Hematopoietic multipotent progenitor cell treated with erythropoietin and hydrocortisone succinate and interleukin-3 and kit ligand, for 8 days (in vitro differentiated cells): ENCODE data around the gene MRPL45.
"Not testable (repeated sequence)": the region's sequence is repeated elsewhere in the genome, so short reads cannot be mapped to it uniquely, and the experiment has no call there.

Source experiments
- DNase-seq: peaks from one replicate; pipeline ENCODE4 v3.0.0-alpha.2; 2015

Gene MRPL45

DNA sequence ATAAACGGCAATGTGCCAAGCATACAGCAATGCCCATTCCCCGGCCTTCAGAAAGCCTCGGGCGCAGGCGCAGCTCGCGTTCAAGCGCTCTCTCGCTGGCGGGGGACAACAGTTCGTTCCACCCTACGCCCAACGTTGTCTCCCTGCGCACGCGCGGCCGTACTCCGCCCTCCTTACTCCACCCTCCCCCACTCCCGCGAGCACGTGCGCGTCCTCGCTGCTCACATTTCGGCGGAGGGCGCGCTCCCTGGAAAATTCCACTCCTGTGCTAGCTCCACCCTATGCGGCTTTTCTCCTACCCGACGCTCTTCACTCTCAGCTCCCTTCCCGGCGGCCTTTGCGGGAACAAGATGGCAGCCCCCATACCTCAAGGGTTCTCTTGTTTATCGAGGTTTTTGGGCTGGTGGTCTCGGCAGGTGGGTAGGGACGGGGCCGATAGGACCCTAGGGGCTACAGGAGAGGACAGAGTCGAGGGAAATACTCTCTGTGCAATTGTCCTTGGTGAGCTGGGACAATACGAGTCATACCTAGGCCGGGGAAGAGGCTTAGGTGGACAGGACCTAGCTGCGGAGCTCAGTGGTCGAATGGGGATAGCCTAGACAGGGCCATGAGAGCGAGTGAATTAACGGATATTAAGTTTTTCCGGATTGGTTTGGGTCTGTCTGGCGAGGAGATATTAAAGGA lies at the start of gene MRPL45:
TSS of gene MRPL45 (plus strand) at position 335 of the 684 bp plus-strand sequence. CDS start at position 351, 16 bp downstream.
- DNase-seq, result peak; percentile 97

DNA sequence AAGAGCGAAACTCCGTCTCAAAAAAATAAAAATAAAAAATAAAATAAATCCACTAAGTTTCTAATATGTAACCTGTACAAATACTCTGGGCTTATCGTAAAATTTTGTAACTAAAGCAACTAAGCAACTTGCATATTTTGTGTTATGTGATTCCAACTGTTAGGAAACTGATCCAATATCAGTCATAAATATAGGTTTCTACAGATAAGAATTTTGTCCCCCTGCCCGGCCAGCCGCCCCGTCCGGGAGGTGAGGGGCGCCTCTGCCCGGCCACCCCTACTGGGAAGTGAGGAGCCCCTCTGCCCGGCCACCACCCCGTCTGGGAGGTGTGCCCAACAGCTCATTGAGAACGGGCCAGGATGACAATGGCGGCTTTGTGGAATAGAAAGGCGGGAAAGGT lies 43.8 kb upstream of the MRPL45 start:
- DNase-seq, result not testable (repeated sequence)

GRCh38 chr17:38254357-38254756 lies 42.6 kb upstream of the MRPL45 start:
- not testable (repeated sequence) for DNase-seq

GRCh38 chr17:38257013-38257621 lies 39.9 kb upstream of the MRPL45 start:
- DNase-seq, result peak; percentile 75

DNA sequence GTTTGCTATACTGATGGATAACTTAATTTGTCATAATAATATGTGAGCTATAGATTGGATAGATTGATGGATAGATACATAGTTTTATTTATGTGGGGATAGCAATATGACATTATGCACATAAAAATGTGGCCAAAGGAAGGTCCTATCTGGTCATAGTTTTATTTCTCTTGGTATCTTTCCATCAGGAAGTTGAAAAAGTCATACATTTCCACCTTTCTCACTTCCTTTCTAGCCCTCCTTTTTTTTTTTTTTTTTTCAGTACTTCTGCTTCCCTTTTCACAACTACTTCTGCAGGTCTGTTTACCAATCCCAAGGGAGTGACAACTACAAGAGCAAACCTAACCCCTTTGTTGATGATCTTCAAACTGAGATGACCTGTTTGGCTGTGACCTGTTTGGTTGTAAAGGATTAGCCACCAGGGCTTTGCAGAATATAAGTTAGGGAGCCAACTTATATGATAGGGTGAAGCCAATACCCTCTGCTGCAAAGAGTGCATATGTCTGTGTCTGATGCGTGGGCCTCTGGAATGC lies 30.9 kb upstream of the MRPL45 start:
- not testable (repeated sequence) for DNase-seq

GRCh38 chr17:38266571-38266970 lies 30.4 kb upstream of the MRPL45 start:
- DNase-seq, result not testable (repeated sequence)

DNA sequence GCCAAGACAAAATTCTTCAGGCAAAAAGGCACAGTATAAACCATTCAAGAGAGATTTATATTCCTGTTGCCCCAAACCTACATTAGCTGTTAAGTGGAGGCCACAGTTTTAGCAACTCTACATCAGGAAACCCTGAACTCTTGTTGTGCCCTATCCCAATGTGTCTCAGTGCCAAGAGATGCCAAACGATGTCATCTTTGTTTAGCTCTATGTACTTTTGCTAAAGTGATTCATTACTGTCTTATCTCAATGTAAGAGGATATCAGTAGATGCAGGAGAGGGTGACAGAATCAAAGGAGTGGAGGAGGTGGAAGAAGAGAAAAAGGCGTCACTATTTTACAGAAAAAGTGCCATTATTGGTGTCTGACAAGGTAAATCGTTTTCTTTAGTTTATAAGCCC lies 28.8 kb upstream of the MRPL45 start:
- DNase-seq, result not testable (repeated sequence)

GRCh38 chr17:38269045-38269444 lies 27.9 kb upstream of the MRPL45 start:
- DNase-seq, result not testable (repeated sequence)

DNA sequence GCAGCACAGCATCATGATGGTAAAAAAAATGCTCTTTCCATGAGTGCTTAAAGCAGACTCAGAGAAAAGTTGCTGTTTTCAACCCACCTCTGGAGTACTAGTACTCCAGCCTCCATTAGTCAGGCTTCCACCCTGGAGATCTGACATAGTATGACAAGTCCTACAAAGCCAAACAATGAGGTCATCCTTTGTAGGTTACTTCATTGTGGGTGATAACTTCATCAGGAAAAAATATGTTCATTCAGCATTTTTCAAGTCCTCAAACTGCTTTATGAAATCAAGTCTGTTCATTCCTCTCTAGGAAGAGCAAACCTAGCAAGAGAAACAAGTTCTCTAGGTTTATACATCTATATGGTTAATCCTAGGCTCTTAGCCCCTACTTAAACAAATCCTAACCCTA lies 27.4 kb upstream of the MRPL45 start:
- DNase-seq, result not testable (repeated sequence)

- not testable (repeated sequence) for DNase-seq
Observed at GRCh38 chr17:38285994-38286393, 11.0 kb upstream of the MRPL45 start.

DNA sequence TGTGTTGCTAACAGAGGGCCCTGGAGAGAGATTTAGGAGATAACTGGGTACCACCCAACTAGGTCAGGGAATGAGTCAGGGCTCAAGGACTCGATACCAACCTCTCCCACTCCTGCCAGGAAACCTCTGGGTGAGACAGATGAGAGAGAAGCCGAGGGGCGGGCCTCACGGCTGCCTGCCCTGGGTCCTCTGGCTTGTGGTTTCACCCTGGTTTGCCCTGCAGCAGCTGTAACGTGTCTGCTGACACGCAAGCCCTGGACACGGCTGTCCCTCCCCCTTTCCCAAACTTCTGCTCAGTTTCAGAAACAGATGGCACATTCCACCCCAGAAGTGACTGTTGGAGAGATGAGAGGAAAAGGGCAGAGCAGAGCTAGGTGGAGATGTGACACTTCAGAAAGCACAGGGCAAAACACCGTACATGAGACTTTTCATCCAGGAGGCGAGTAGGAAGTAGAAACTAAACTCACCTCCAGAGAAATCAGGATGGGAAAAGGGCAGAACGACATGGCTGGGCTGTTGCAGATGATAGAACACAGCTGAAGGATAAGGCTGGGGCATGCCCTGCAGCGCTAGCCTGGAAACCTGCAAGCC lies 10.4 kb upstream of the MRPL45 start:
- peak; percentile 26 for DNase-seq

GRCh38 chr17:38288217-38288827 lies 8.6 kb upstream of the MRPL45 start:
- DNase-seq, result peak; percentile 26

- DNase-seq, result not testable (repeated sequence)
Observed at GRCh38 chr17:38289760-38290159, 7.2 kb upstream of the MRPL45 start.

GRCh38 chr17:38295602-38296365 lies 1.2 kb upstream of the MRPL45 start:
- not testable (repeated sequence) for DNase-seq

DNA sequence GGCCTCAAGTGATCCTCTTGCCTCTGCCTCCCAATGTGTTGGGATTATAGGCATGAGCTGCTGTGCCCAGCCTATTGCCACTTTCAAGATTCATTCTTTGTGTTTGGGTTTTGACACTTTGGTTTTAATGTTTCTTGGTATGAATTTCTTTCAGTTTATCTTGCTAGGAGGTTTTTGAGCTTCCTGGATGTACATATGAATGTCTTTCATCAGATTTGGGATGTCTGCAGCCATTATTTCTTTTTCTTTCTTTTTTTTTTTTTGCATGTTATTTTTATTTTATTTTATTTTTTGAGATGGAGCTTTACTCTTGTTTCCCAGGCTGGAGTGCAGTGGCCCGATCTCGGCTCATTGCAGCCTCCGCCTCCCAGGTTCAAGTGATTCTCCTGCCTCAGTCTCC lies 18.5 kb downstream of the MRPL45 start:
- DNase-seq, result no peak

GRCh38 chr17:38317081-38317480 lies 20.1 kb downstream of the MRPL45 start:
- DNase-seq, result no peak

DNA sequence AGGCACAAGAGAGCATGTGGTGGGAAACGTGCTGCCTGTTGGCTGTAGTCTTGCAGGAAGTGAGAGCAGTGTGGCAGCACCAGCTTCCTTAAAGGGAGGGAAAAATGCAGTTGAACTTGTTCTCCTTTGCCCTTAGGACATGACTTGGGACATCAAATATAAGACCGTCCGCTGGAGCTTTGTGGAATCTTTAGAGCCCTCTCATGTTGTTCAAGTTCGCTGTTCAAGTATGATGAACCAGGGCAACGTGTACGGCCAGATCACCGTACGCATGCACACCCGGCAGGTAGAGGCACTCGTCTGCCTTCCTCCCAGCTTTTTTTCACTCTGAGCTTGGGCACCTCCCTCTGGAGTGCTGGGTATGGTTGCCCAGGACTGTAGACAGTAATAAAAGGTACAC lies 23.5 kb downstream of the MRPL45 start:
- no peak for DNase-seq

GRCh38 chr17:38322156-38322779 lies 25.3 kb downstream of the MRPL45 start:
- peak; percentile 65 for DNase-seq

DNA sequence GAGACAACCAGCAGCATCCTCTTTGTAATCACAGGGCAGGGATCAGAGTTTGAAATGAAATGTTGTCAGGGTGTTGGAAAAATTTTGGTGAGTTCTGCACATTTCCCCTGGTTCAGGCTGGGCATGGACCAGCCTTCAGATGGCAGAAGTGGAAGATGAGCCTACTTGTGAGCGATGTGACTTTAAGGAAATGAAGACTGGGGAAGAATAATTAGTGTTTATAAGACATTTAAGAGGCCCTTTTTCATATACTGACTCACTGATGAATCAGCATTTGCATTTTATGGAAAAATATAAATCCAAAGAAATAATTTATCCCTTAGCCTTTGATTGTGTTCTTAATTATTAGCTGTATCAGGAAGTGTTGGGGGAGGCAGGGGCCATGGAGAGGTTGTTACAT lies 25.9 kb downstream of the MRPL45 start:
- DNase-seq, result no peak

- DNase-seq, result peak; percentile 25
Observed at GRCh38 chr17:38324141-38324697, 27.3 kb downstream of the MRPL45 start.

- DNase-seq, result no peak
Observed at GRCh38 chr17:38324772-38325171, 27.8 kb downstream of the MRPL45 start.
